RWPE2 (cell line): Measurements from ENCODE around the gene OR6C3.

ENCODE experiments used
- ATAC-seq: fragments of 200-7000 bp; cut with Tn5 transposase; 3 replicates; pipeline ENCODE4 v1.9.1; 2021; ENCODE audit warnings: low read depth
- DNase-seq: peaks from one replicate; pipeline ENCODE4 v3.0.0-alpha.2; 2020; ENCODE audit warnings: low spot score
- H3K27ac ChIP-seq: fragments of 450-650 bp; 2 replicates; pipeline ENCODE4 v1.5.1; 2017; ENCODE audit warnings: mild to moderate bottlenecking; ENCODE audit not compliant: poor library complexity, severe bottlenecking
- H3K27me3 ChIP-seq: fragments of 250-450 bp; sonication (Bioruptor Pico); 2 replicates; pipeline ENCODE4 v1.5.1; 2021; ENCODE audit warnings: mild to moderate bottlenecking, moderate library complexity; ENCODE audit not compliant: insufficient read depth, poor library complexity, severe bottlenecking
- H3K36me3 ChIP-seq: fragments of 250-450 bp; sonication (Bioruptor Pico); 2 replicates; pipeline ENCODE4 v1.5.1; 2020; ENCODE audit warnings: low read depth, mild to moderate bottlenecking, moderate library complexity
- H3K4me1 ChIP-seq: fragments of 250-450 bp; sonication (Bioruptor Pico); 2 replicates; pipeline ENCODE4 v1.5.1; 2021; ENCODE audit warnings: mild to moderate bottlenecking, moderate library complexity; ENCODE audit not compliant: insufficient read depth, poor library complexity, severe bottlenecking
- H3K4me3 ChIP-seq: fragments of 250-450 bp; sonication (Bioruptor Pico); 2 replicates; pipeline ENCODE4 v1.5.1; 2021; ENCODE audit warnings: mild to moderate bottlenecking, moderate library complexity; ENCODE audit not compliant: severe bottlenecking
- H3K9me3 ChIP-seq: fragments of 250-450 bp; sonication (Bioruptor Pico); 2 replicates; pipeline ENCODE4 v1.5.1; 2021; ENCODE audit warnings: mild to moderate bottlenecking, moderate library complexity; ENCODE audit not compliant: severe bottlenecking
- CTCF ChIP-seq: fragments of 450-650 bp; IDR thresholded peaks from one replicate; pipeline ENCODE4 v1.5.1; 2017; ENCODE audit warnings: mild to moderate bottlenecking, moderate library complexity; ENCODE audit not compliant: poor library complexity, severe bottlenecking

Gene OR6C3

GRCh38 chr12:55330446-55330845 lies at the start of gene OR6C3:
TSS of gene OR6C3 (plus strand) at chr12:55330746. CDS start at chr12:55331701, 955 bp downstream.
- Histone ChIP-seq H3K27me3 (peaks cover 24% of the 10 kb centered on the region), H3K4me1 (no peaks in the 10 kb centered on the region), H3K4me3 (no peak within 1 kb of the TSS), H3K27ac (no peak within 1 kb of the TSS), H3K9me3 (no peaks in the 10 kb centered on the region), H3K36me3 (no peaks in the 10 kb centered on the region)
- ATAC-seq (no peak), DNase-seq (no peak)
- no peak for TF ChIP-seq CTCF

- ATAC-seq: no peak
Measured at GRCh38 chr12:55280991-55281390, 49.6 kb upstream of the OR6C3 start.

GRCh38 chr12:55289999-55290398 lies 40.5 kb upstream of the OR6C3 start:
- DNase-seq: no peak
- Histone ChIP-seq H3K4me3 (no peak overlapping the region), H3K36me3 (no peaks in the 10 kb centered on the region), H3K27me3 (peaks cover 12% of the 10 kb centered on the region), H3K4me1 (no peaks in the 10 kb centered on the region), H3K27ac (no peak overlapping the region), H3K9me3 (no peaks in the 10 kb centered on the region)
- ATAC-seq: no peak
- no peak for TF ChIP-seq CTCF

More at GRCh38 chr12:55280991-55281390, 49.6 kb upstream of the OR6C3 start:
- no peak for TF ChIP-seq CTCF
- Histone ChIP-seq H3K9me3 (no peaks in the 10 kb centered on the region), H3K4me1 (no peaks in the 10 kb centered on the region), H3K27ac (no peak overlapping the region), H3K27me3 (peaks cover 26% of the 10 kb centered on the region), H3K36me3 (no peaks in the 10 kb centered on the region), H3K4me3 (no peak overlapping the region)
- no peak for DNase-seq

GRCh38 chr12:55296469-55296868 lies 34.1 kb upstream of the OR6C3 start, which contains the start of gene OR6C6:
TSS of gene OR6C6 (minus strand) at chr12:55296569. CDS start at chr12:55295232, 1,337 bp downstream.
- Histone ChIP-seq H3K9me3 (no peaks in the 10 kb centered on the region), H3K4me1 (no peaks in the 10 kb centered on the region), H3K36me3 (no peaks in the 10 kb centered on the region), H3K27ac (no peak within 1 kb of the TSS), H3K4me3 (no peak within 1 kb of the TSS), H3K27me3 (peaks cover 25% of the 10 kb centered on the region)
- no peak for DNase-seq
- TF ChIP-seq CTCF: no peak
- no peak for ATAC-seq

GRCh38 chr12:55314043-55314442 lies 16.5 kb upstream of the OR6C3 start, which contains the start of gene OR6C1:
TSS of gene OR6C1 (plus strand) at chr12:55314343. CDS start at chr12:55320600, 6,257 bp downstream.
- DNase-seq (no peak), ATAC-seq (no peak)
- TF ChIP-seq CTCF: no peak
- Histone ChIP-seq H3K9me3 (no peaks in the 10 kb centered on the region), H3K27ac (no peak within 1 kb of the TSS), H3K36me3 (no peaks in the 10 kb centered on the region), H3K4me3 (no peak within 1 kb of the TSS), H3K4me1 (no peaks in the 10 kb centered on the region), H3K27me3 (peaks cover 14% of the 10 kb centered on the region)
